Measurements from ENCODE around the gene ATRNL1. TPM values are rescaled to one million over a fixed set of nuclear protein-coding genes. Genes with fewer than 3 reads are reported as not detected.
A peak's percentile ranks its signal among the peaks of the same experiment; 100 is the strongest.

Gene ATRNL1
- polyA plus RNA-seq, 4 donors: 0.78 to 1.1 TPM; not detected in 2

GRCh38 chr10:115963848-115964247, 870.7 kb downstream of the ATRNL1 start:
- WGBS, 3 donors: 12 to 46% (median 32%) methylated on average over 6 of the region's 6 CpGs
- Histone ChIP-seq H3K4me3 (ENCODE audit: low read depth in 1 of 3, low read length in 3 of 3) (no peak overlapping the region), H3K4me1 (ENCODE audit: control insufficient read depth in 3 of 3, insufficient read depth in 2 of 3, low read depth in 1 of 3, low read length in 2 of 3) (no peaks in the 10 kb centered on the region), H3K36me3 (ENCODE audit: control insufficient read depth in 3 of 3, insufficient read depth in 2 of 3, low read depth in 1 of 3, low read length in 3 of 3) (no peaks in the 10 kb centered on the region), H3K9me3 (ENCODE audit: control insufficient read depth in 2 of 2, insufficient read depth in 1 of 2, low read depth in 1 of 2, low read length in 1 of 2) (no peaks in the 10 kb centered on the region), H3K27ac (ENCODE audit: low read depth in 1 of 3, low read length in 2 of 3) (no peak overlapping the region), H3K27me3 (ENCODE audit: control insufficient read depth in 3 of 3, insufficient read depth in 3 of 3, low read length in 3 of 3) (peaks cover 0 to 3% (median 0%) of the 10 kb centered on the region in 3 donors)
- no peak for FAIRE-seq
- peak in 1 of 2 donors; percentile 6 for DNase-seq

GRCh38 chr10:115964827-115965226, 871.7 kb downstream of the ATRNL1 start:
- FAIRE-seq (no peak), DNase-seq (no peak)
- no peak overlapping the region for H3K4me3 ChIP-seq (ENCODE audit: low read depth in 1 of 3, low read length in 3 of 3)
- WGBS, 3 donors: 79 to 91% (median 90%) methylated on average over 5 of the region's 5 CpGs
- H3K4me1 ChIP-seq (ENCODE audit: control insufficient read depth in 3 of 3, insufficient read depth in 2 of 3, low read depth in 1 of 3, low read length in 2 of 3): no peaks in the 10 kb centered on the region
- H3K27me3 ChIP-seq (ENCODE audit: control insufficient read depth in 3 of 3, insufficient read depth in 3 of 3, low read length in 3 of 3): peaks cover 0 to 3% (median 0%) of the 10 kb centered on the region in 3 donors
- H3K9me3 ChIP-seq (ENCODE audit: control insufficient read depth in 2 of 2, insufficient read depth in 1 of 2, low read depth in 1 of 2, low read length in 1 of 2): no peaks in the 10 kb centered on the region
- no peak overlapping the region for H3K27ac ChIP-seq (ENCODE audit: low read depth in 1 of 3, low read length in 2 of 3)
- no peaks in the 10 kb centered on the region for H3K36me3 ChIP-seq (ENCODE audit: control insufficient read depth in 3 of 3, insufficient read depth in 2 of 3, low read depth in 1 of 3, low read length in 3 of 3)

DNA sequence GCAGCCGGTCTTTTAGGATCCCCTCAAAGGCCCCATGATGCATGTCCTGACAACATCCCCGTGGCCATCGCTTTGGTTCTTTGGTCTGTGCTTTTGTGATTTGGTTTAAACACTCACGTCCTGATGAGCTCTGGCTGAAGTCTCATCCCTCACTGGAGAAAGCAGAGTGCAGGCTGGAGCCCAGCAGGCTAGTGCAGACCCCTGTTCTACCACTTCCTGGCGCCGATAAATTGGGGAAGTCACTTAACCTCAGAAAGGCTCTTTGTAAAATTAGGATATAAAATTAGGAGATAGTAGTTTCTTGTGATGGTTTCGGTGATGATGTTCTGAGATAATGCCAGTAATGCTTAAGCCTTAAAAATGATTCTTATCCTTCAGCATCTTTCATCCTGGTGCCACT, 872.2 kb downstream of the ATRNL1 start:
- Histone ChIP-seq H3K27ac (ENCODE audit: low read depth in 1 of 3, low read length in 2 of 3) (no peak overlapping the region), H3K27me3 (ENCODE audit: control insufficient read depth in 3 of 3, insufficient read depth in 3 of 3, low read length in 3 of 3) (peaks cover 0 to 3% (median 0%) of the 10 kb centered on the region in 3 donors), H3K9me3 (ENCODE audit: control insufficient read depth in 2 of 2, insufficient read depth in 1 of 2, low read depth in 1 of 2, low read length in 1 of 2) (no peaks in the 10 kb centered on the region), H3K4me1 (ENCODE audit: control insufficient read depth in 3 of 3, insufficient read depth in 2 of 3, low read depth in 1 of 3, low read length in 2 of 3) (no peaks in the 10 kb centered on the region), H3K36me3 (ENCODE audit: control insufficient read depth in 3 of 3, insufficient read depth in 2 of 3, low read depth in 1 of 3, low read length in 3 of 3) (no peaks in the 10 kb centered on the region), H3K4me3 (ENCODE audit: low read depth in 1 of 3, low read length in 3 of 3) (no peak overlapping the region)
- no peak for FAIRE-seq
- 74 to 81% (median 76%) methylated on average over 7 of the region's 7 CpGs for WGBS, 3 donors
- DNase-seq: no peak

DNA sequence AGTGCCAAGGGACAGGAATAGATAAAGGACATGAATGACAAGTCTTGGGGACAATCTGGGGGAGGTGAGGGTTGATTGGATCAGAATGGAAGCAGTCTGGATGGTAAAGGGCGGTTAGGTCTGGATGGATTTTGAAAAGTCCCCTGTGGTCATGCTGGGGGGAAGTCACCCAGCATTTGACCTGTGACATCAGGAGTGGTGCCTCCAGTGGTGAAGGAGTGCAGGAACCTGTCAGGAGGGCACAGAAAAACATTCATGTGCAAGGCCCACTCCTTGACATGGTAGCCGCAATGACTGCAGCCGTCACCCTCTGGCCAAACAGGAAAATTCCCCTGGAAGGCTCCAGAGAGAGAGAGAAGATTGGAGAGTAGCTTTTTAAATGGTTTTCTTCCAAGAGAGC, 875.1 kb downstream of the ATRNL1 start:
- Histone ChIP-seq H3K27ac (ENCODE audit: low read depth in 1 of 3, low read length in 2 of 3) (no peak overlapping the region), H3K9me3 (ENCODE audit: control insufficient read depth in 2 of 2, insufficient read depth in 1 of 2, low read depth in 1 of 2, low read length in 1 of 2) (no peaks in the 10 kb centered on the region), H3K36me3 (ENCODE audit: control insufficient read depth in 3 of 3, insufficient read depth in 2 of 3, low read depth in 1 of 3, low read length in 3 of 3) (no peaks in the 10 kb centered on the region), H3K4me3 (ENCODE audit: low read depth in 1 of 3, low read length in 3 of 3) (no peak overlapping the region), H3K27me3 (ENCODE audit: control insufficient read depth in 3 of 3, insufficient read depth in 3 of 3, low read length in 3 of 3) (peaks cover 0 to 3% (median 0%) of the 10 kb centered on the region in 3 donors), H3K4me1 (ENCODE audit: control insufficient read depth in 3 of 3, insufficient read depth in 2 of 3, low read depth in 1 of 3, low read length in 2 of 3) (no peaks in the 10 kb centered on the region)
- WGBS, 3 donors: 88 to 96% (median 92%) methylated on average over 3 of the region's 3 CpGs
- FAIRE-seq (no peak), DNase-seq (no peak)

- no peak overlapping the region for H3K4me3 ChIP-seq (ENCODE audit: low read depth in 1 of 3, low read length in 3 of 3)
- no peaks in the 10 kb centered on the region for H3K27me3 ChIP-seq (ENCODE audit: control insufficient read depth in 3 of 3, insufficient read depth in 3 of 3, low read length in 3 of 3)
- no peak for DNase-seq
- H3K4me1 ChIP-seq (ENCODE audit: control insufficient read depth in 3 of 3, insufficient read depth in 2 of 3, low read depth in 1 of 3, low read length in 2 of 3): no peaks in the 10 kb centered on the region
- WGBS, 3 donors: 78 to 84% (median 79%) methylated on average over 11 of the region's 11 CpGs
- no peak overlapping the region for H3K27ac ChIP-seq (ENCODE audit: low read depth in 1 of 3, low read length in 2 of 3)
- no peak for FAIRE-seq
- no peaks in the 10 kb centered on the region for H3K9me3 ChIP-seq (ENCODE audit: control insufficient read depth in 2 of 2, insufficient read depth in 1 of 2, low read depth in 1 of 2, low read length in 1 of 2)
- H3K36me3 ChIP-seq (ENCODE audit: control insufficient read depth in 3 of 3, insufficient read depth in 2 of 3, low read depth in 1 of 3, low read length in 3 of 3): no peaks in the 10 kb centered on the region
Measured at GRCh38 chr10:115969591-115969990, 876.4 kb downstream of the ATRNL1 start.

- DNase-seq: no peak
- no peaks in the 10 kb centered on the region for H3K4me1 ChIP-seq (ENCODE audit: control insufficient read depth in 3 of 3, insufficient read depth in 2 of 3, low read depth in 1 of 3, low read length in 2 of 3)
- no peaks in the 10 kb centered on the region for H3K9me3 ChIP-seq (ENCODE audit: control insufficient read depth in 2 of 2, insufficient read depth in 1 of 2, low read depth in 1 of 2, low read length in 1 of 2)
- WGBS, 3 donors: 80 to 85% (median 83%) methylated on average over 6 of the region's 6 CpGs
- no peak overlapping the region for H3K27ac ChIP-seq (ENCODE audit: low read depth in 1 of 3, low read length in 2 of 3)
- FAIRE-seq: no peak
- no peak overlapping the region for H3K4me3 ChIP-seq (ENCODE audit: low read depth in 1 of 3, low read length in 3 of 3)
- no peaks in the 10 kb centered on the region for H3K36me3 ChIP-seq (ENCODE audit: control insufficient read depth in 3 of 3, insufficient read depth in 2 of 3, low read depth in 1 of 3, low read length in 3 of 3)
- no peaks in the 10 kb centered on the region for H3K27me3 ChIP-seq (ENCODE audit: control insufficient read depth in 3 of 3, insufficient read depth in 3 of 3, low read length in 3 of 3)
Measured at GRCh38 chr10:115971921-115972320, 878.8 kb downstream of the ATRNL1 start.

GRCh38 chr10:115972426-115972825, 879.3 kb downstream of the ATRNL1 start:
- Histone ChIP-seq H3K36me3 (ENCODE audit: control insufficient read depth in 3 of 3, insufficient read depth in 2 of 3, low read depth in 1 of 3, low read length in 3 of 3) (no peaks in the 10 kb centered on the region), H3K9me3 (ENCODE audit: control insufficient read depth in 2 of 2, insufficient read depth in 1 of 2, low read depth in 1 of 2, low read length in 1 of 2) (no peaks in the 10 kb centered on the region), H3K27ac (ENCODE audit: low read depth in 1 of 3, low read length in 2 of 3) (no peak overlapping the region), H3K4me3 (ENCODE audit: low read depth in 1 of 3, low read length in 3 of 3) (no peak overlapping the region), H3K27me3 (ENCODE audit: control insufficient read depth in 3 of 3, insufficient read depth in 3 of 3, low read length in 3 of 3) (no peaks in the 10 kb centered on the region), H3K4me1 (ENCODE audit: control insufficient read depth in 3 of 3, insufficient read depth in 2 of 3, low read depth in 1 of 3, low read length in 2 of 3) (no peaks in the 10 kb centered on the region)
- 73 to 78% (median 74%) methylated on average over 11 of the region's 11 CpGs for WGBS, 3 donors
- no peak for DNase-seq
- FAIRE-seq: no peak

GRCh38 chr10:115974351-115974750, 881.2 kb downstream of the ATRNL1 start:
- FAIRE-seq (no peak), DNase-seq (no peak)
- Histone ChIP-seq H3K9me3 (ENCODE audit: control insufficient read depth in 2 of 2, insufficient read depth in 1 of 2, low read depth in 1 of 2, low read length in 1 of 2) (no peaks in the 10 kb centered on the region), H3K4me3 (ENCODE audit: low read depth in 1 of 3, low read length in 3 of 3) (no peak overlapping the region), H3K27ac (ENCODE audit: low read depth in 1 of 3, low read length in 2 of 3) (no peak overlapping the region), H3K4me1 (ENCODE audit: control insufficient read depth in 3 of 3, insufficient read depth in 2 of 3, low read depth in 1 of 3, low read length in 2 of 3) (no peaks in the 10 kb centered on the region), H3K36me3 (ENCODE audit: control insufficient read depth in 3 of 3, insufficient read depth in 2 of 3, low read depth in 1 of 3, low read length in 3 of 3) (no peaks in the 10 kb centered on the region), H3K27me3 (ENCODE audit: control insufficient read depth in 3 of 3, insufficient read depth in 3 of 3, low read length in 3 of 3) (no peaks in the 10 kb centered on the region)
- 76 to 96% (median 83%) methylated on average over 4 of the region's 4 CpGs for WGBS, 3 donors

DNA sequence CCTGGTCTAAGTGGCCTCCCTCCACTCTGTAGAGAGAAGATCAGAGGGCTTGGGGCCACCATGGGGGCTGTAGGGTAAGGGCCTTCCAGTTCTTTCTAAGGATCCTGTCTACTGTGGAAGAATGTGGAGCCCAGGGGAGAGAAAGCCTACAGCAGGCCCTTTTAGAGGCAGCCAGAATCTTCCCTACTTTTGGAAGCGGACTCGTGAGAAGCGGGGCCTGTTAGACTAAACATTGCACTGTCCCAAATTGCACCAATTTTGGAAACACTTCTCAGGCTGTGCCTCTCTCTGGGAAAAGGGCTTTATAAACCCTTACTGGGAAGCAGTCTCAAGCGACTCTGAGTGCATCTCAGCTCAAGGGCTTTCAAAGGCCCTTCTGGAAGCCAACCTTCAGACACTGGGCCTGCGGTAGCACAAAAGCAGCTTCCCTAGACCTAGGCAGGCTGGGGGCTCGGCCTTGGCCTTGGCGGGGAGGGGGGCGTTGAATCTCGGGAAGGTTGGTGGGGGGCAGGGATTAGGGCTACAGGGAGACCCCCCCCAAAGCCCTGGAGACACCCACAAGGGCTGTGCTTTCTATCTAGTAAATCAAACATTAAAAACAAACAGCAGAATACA, 881.8 kb downstream of the ATRNL1 start:
- Histone ChIP-seq H3K27me3 (ENCODE audit: control insufficient read depth in 3 of 3, insufficient read depth in 3 of 3, low read length in 3 of 3) (no peaks in the 10 kb centered on the region), H3K4me1 (ENCODE audit: control insufficient read depth in 3 of 3, insufficient read depth in 2 of 3, low read depth in 1 of 3, low read length in 2 of 3) (no peaks in the 10 kb centered on the region), H3K36me3 (ENCODE audit: control insufficient read depth in 3 of 3, insufficient read depth in 2 of 3, low read depth in 1 of 3, low read length in 3 of 3) (no peaks in the 10 kb centered on the region), H3K4me3 (ENCODE audit: low read depth in 1 of 3, low read length in 3 of 3) (no peak overlapping the region), H3K27ac (ENCODE audit: low read depth in 1 of 3, low read length in 2 of 3) (no peak overlapping the region), H3K9me3 (ENCODE audit: control insufficient read depth in 2 of 2, insufficient read depth in 1 of 2, low read depth in 1 of 2, low read length in 1 of 2) (no peaks in the 10 kb centered on the region)
- WGBS, 3 donors: 54 to 70% (median 67%) methylated on average over 9 of the region's 9 CpGs
- peak in 1 of 2 donors; percentile 2 for DNase-seq
- no peak for FAIRE-seq
